NCI-H2227 treated with DMSO at 0.1 percent for 48 hours (cell line): Measurements from ENCODE around the gene RSRC1.
A peak's percentile ranks its signal among the peaks of the same experiment; 100 is the strongest.
"Not testable (repeated sequence)": the region's sequence is repeated elsewhere in the genome, so short reads cannot be mapped to it uniquely, and the experiment has no call there.

Experiments used
- DNase-seq: peaks from one replicate; lab custom pipeline; 2025; lab: John Stamatoyannopoulos, UW

Gene RSRC1

GRCh38 chr3:158109804-158110657, at the start of gene RSRC1:
Gene RSRC1, plus strand, starts transcription at chr3:158110089. Its CDS starts 12,016 bp downstream, at chr3:158122105.
- peak; percentile 90 for DNase-seq

DNA sequence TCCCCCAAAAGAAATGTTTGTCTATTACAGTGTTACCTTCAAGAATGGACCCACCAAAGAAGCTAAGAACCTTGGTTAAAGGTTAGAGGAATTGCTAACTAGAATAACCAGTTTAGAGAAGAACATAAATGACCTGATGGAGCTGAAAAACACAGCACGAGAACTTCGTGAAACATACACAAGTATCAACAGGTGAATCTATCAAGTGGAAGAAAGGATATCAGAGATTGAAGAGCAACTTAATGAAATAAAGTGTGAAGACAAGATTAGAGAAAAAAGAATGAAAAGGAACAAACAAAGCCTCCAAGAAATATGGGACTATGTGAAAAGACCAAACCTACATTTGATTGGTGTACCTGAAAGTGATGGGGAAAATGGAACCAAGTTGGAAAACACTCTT, 44.3 kb upstream of the RSRC1 start:
- not testable (repeated sequence) for DNase-seq

DNA sequence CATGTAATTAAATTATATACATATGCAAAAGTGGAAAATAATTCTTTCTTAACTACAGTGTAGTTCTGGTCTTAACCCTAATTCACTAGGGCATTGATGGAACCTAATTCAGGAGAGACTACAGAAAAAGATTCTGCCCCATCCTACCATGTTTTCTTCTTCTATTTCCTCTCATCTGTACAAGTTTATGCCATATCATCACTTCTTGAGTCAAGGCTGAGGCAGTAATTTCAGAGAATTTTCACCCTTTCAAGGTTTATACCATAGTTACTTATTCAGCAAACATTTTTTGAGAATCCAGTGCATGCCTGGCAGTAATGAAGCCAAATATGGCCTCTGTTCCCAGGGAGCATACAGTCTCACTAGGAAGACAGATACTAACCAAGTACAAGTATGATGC, 37.1 kb upstream of the RSRC1 start:
- no peak for DNase-seq

DNA sequence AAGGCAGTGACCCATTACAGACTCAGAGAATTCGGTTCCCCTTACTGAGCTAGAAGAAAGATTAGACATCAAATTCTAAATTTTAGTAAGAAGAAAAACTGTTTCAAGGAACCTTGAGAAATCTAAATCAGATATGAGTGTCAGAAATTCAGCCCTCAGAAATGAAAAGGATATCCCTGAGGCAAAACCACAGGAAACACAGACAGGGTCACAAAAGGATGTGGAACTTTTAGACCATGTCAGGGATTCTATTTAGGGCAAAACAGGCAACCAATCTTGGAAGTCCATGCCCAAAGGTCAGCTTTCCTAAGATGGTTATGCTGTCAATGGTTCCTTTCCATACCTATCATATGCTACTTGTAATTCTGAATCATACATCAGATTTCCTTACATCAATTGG, 35.3 kb upstream of the RSRC1 start:
- DNase-seq = no peak

- DNase-seq = no peak
Measured at GRCh38 chr3:158079599-158079998, 30.3 kb upstream of the RSRC1 start.

DNA sequence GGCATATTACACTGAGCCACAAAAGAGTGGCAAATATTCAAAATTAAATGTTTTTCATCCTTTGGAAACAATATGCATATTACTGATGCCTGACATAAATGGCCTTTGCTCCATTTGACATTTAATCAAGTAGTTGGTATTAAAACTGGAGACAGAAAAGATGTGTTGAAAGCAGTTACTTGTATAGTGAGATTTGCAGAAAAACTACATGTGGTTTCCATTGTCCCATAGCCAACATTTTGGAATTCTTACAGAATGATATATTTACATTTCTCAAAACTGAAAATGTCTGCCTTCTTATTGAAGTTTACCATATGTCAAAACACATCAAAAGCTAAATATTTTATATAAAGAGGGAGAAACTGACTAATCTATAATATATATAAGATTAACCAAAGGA, 25.2 kb upstream of the RSRC1 start:
- DNase-seq = no peak

GRCh38 chr3:158085358-158085757, 24.5 kb upstream of the RSRC1 start:
- DNase-seq = no peak

- DNase-seq = no peak
Measured at GRCh38 chr3:158085931-158086330, 24.0 kb upstream of the RSRC1 start.

DNA sequence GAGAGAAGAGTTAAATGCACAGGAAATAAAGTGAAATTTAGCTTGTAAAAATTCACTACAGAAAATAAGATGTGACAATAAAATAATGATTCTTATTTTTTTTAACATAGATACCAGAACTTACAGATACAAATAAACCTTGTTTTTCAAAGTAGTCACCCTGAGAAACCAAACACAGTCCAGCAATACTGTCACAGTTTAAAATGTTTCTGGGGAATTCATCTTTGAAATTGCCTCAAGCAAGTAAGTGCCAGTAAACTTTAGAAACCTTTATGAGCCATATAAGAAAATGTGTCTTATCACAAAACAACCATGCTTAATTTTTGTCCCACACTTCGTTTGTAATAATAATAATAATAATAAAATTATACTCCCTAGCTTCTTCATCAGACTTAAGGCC, 23.5 kb upstream of the RSRC1 start:
- no peak for DNase-seq

- DNase-seq = no peak
Measured at GRCh38 chr3:158086776-158087175, 23.1 kb upstream of the RSRC1 start.

DNA sequence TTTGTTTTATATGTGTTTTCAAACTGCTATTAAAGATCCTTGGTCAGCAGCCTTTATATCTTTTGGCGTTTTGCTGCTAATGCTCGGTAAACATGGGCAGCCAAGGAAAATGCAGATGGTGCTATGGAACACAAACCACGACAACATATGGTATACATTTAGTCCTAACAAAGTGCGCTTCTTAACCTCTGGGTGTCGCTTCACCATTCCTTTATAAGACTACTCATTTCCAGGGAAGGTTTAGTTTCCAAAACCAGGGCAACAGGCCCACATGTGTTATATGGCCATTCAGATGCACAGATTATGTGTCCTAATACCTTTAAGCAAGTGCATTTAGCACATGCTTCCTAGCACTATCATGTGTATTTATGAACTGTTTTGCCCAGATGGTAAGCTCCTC, 18.4 kb upstream of the RSRC1 start:
- DNase-seq = no peak

GRCh38 chr3:158093526-158093925, 16.4 kb upstream of the RSRC1 start:
- no peak for DNase-seq

GRCh38 chr3:158094235-158095110, 15.4 kb upstream of the RSRC1 start:
- DNase-seq = no peak

GRCh38 chr3:158095111-158095813, 14.6 kb upstream of the RSRC1 start:
- DNase-seq = no peak

DNA sequence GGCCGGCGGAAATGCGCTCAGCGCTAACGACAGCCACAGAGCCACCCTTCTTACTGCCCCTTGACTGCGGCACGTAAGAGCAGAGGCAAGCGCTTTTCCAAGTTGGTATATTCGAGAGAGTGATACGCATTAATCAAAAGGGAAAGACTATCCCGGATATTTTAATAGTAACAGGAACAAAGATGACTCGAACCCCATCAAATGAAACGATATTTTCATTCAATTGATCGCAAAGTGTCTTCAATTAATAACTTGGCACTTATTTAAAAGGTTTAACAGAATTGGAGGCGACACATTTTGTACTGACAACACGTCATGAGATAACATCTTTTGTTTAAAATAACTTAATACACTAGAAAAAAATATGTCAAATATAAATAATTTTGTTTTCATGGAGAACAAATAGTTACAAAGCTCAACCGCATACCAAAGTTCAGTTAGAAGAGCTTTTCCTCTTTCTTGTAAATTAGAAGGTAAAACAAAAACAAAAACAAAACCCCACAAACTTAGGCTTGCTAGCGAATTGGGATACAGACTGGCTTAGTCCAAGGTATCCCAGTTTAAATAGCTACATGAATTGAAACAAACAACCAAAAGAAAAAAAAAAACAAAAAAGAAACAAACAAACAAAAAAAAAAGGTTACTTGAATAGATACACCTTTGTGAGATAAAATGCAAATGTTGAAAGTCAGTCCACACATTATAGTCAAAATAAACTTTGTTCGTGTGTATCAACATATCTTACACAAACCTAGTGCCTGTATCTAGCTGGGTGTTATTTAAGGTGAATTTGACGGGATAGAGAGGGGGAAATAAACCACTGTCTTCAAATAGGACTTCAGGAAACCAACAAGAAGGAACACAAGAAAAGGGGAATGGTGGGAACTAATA, 13.8 kb upstream of the RSRC1 start:
- DNase-seq = no peak

- no peak for DNase-seq
Measured at GRCh38 chr3:158097081-158097592, 12.8 kb upstream of the RSRC1 start.

- peak; percentile 25 for DNase-seq
Measured at GRCh38 chr3:158097593-158098308, 12.1 kb upstream of the RSRC1 start.

DNA sequence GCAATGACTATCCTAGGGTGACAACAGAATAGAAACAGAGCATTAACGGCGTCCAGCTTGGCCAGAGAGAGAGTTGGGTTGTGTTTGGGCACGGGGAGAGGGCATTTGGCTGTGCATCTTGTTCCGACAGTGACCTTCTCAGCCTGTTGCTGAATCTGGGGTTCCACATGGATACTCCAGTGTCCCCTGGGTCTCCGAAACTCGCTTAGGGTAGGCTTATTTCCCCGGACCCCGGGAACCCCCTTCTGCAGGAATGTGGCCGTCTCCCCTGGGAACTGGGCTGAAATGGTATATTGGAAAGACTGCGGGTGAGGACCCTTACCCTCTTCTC, 11.6 kb upstream of the RSRC1 start:
- no peak for DNase-seq

- no peak for DNase-seq
Measured at GRCh38 chr3:158098834-158099424, 11.0 kb upstream of the RSRC1 start.

- no peak for DNase-seq
Measured at GRCh38 chr3:158100681-158101080, 9.2 kb upstream of the RSRC1 start.
